SK-N-SH treated with all-trans-retinoic acid at 6 μM for 48 hours (cell line): ENCODE data around the gene MUSTN1.

ENCODE experiments used
- CREB5 ChIP-seq: fragments of 250-450 bp; sonication (Bioruptor Pico); IDR thresholded peaks from 2 replicates; pipeline ENCODE4 v1.5.1; 2020; ENCODE audit warnings: low read depth, mild to moderate bottlenecking, moderate library complexity
- CSDC2 ChIP-seq: fragments of 250-450 bp; sonication (Bioruptor Pico); IDR thresholded peaks from 2 replicates; pipeline ENCODE4 v1.5.0; 2020; ENCODE audit warnings: mild to moderate bottlenecking, moderate library complexity
- ESRRG ChIP-seq: fragments of 250-450 bp; sonication (Bioruptor Pico); IDR thresholded peaks from 2 replicates; pipeline ENCODE4 v1.6.1; 2021; ENCODE audit warnings: mild to moderate bottlenecking
- PATZ1 ChIP-seq: fragments of 250-450 bp; sonication (Bioruptor Pico); IDR thresholded peaks from 2 replicates; pipeline ENCODE4 v1.8.0; 2020; ENCODE audit warnings: mild to moderate bottlenecking, moderate library complexity, borderline replicate concordance
- SNAI2 ChIP-seq: fragments of 250-450 bp; sonication (Bioruptor Pico); IDR thresholded peaks from 2 replicates; pipeline ENCODE4 v1.5.0; 2020; ENCODE audit warnings: mild to moderate bottlenecking, moderate library complexity
- ZFP30 ChIP-seq: fragments of 450-650 bp; formaldehyde crosslinking; IDR thresholded peaks from 2 replicates; pipeline ENCODE4 v1.5.0; 2022; ENCODE audit warnings: mild to moderate bottlenecking, moderate library complexity

- TF ChIP-seq CREB5 (CRISPR knock-in tag) (no peak), ZFP30 (CRISPR knock-in tag) (no peak), PATZ1 (CRISPR knock-in tag) (no peak), SNAI2 (CRISPR knock-in tag) (no peak), ESRRG (CRISPR knock-in tag) (no peak), CSDC2 (CRISPR knock-in tag) (no peak)
Observed at GRCh38 chr3:52848617-52849016, 13.8 kb upstream of the MUSTN1 start.
